Neutrophil (primary cell): ENCODE measurements around the gene HSP90AA1.

Source experiments
- H3K27ac ChIP-seq: fragments of 200-600 bp; sonication (generic); 2 replicates; pipeline ENCODE4 v1.5.1; 2016; ENCODE audit warnings: mild to moderate bottlenecking, moderate library complexity
- H3K27me3 ChIP-seq: fragments of 200-600 bp; sonication (generic); 2 replicates; pipeline ENCODE4 v1.6.0; 2016; ENCODE audit warnings: mild to moderate bottlenecking
- H3K36me3 ChIP-seq: fragments of 200-600 bp; sonication (generic); 2 replicates; pipeline ENCODE4 v1.5.1; 2017
- H3K4me1 ChIP-seq, 2 experiments: fragments of 200-600 bp in 1 of 2; sonication (generic) in 1 of 2; 1 replicate in 1 of 2; 2 replicates in 1 of 2; pipeline versions ENCODE4 v1.5.1 to v1.6.1; 2013 to 2016; ENCODE audit warnings: low read depth in 1 of 2, low read length in 1 of 2, mild to moderate bottlenecking in 1 of 2, moderate library complexity in 1 of 2; ENCODE audit not compliant: control insufficient read depth in 1 of 2, insufficient read depth in 1 of 2
- H3K4me3 ChIP-seq, 2 experiments: fragments of 200-600 bp in 1 of 2; sonication (generic) in 1 of 2; 1 replicate in 1 of 2; 2 replicates in 1 of 2; pipeline ENCODE4 v1.5.1; 2013 to 2016; ENCODE audit warnings: low read depth in 1 of 2, low read length in 1 of 2, mild to moderate bottlenecking in 1 of 2, moderate library complexity in 1 of 2
- H3K9me3 ChIP-seq: fragments of 200-600 bp; sonication (generic); 2 replicates; pipeline ENCODE4 v1.5.1; 2016
- TF ChIP-seq, protein P1 (sequence below): fragments of 200-600 bp; sonication (generic); IDR thresholded peaks from 2 replicates; pipeline ENCODE4 v1.5.1; 2016; ENCODE audit warnings: antibody characterized with exemption

The HSP90AA1 gene

DNA sequence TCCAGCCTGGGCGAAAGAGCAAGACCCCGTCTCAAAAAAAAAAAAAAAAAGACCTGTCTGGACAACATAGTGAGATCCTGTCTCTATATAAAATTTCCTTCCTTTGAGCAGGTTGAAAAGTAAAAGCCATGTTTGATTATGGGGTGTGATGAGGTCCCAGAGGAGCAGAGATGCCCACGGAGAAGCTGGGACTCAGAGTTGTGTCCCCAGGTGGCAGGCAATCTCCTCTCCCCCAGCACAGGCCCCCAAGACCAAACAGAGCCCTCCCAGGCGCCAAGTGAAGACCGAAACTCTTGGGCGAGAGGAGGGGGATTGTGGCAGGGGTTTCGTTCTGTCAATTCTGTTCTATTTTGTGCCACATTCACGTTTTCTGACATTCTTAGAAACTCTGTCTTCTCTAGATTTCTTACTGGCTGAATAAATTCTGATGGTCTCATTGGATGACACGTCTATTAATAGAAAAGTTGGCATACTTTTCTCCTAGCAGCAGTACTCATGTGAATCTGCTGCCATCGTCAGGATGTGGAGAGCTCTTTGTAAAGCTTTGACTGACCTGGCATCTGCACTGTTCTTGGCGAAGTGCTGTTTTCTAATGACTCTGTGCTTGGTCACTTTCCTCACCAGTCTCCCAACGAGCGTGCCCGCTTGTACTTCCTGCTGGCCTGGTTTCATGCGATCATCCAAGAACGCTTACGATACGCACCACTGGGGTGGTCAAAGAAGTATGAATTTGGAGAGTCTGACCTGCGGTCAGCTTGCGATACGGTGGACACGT is 43.4 kb downstream of the HSP90AA1 start:
- TF ChIP-seq, protein P1, sequence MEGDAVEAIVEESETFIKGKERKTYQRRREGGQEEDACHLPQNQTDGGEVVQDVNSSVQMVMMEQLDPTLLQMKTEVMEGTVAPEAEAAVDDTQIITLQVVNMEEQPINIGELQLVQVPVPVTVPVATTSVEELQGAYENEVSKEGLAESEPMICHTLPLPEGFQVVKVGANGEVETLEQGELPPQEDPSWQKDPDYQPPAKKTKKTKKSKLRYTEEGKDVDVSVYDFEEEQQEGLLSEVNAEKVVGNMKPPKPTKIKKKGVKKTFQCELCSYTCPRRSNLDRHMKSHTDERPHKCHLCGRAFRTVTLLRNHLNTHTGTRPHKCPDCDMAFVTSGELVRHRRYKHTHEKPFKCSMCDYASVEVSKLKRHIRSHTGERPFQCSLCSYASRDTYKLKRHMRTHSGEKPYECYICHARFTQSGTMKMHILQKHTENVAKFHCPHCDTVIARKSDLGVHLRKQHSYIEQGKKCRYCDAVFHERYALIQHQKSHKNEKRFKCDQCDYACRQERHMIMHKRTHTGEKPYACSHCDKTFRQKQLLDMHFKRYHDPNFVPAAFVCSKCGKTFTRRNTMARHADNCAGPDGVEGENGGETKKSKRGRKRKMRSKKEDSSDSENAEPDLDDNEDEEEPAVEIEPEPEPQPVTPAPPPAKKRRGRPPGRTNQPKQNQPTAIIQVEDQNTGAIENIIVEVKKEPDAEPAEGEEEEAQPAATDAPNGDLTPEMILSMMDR, result no peak
- no peak overlapping the region for H3K27ac ChIP-seq

DNA sequence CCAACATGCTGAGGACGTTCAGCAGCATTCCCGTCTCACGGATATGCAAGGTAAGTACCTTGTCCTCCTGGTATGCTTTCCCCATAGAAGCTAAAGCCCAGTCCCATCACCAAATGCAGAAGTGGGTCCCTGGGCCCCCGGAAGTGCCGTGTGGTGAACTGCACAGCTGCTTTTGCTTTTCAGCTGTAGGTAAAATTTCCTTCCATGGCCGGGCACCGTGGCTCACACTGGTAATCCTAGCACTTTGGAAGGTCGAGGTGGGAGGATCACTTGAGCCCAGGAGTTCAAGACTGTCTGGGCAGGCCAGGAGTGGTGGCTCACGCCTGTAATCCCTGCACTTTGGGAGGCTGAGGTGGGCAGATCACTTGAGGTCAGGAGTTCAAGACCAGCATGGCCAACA is 44.1 kb downstream of the HSP90AA1 start:
- Histone ChIP-seq H3K36me3 (peaks cover 98% of the 10 kb centered on the region), H3K27ac (no peak overlapping the region), H3K4me1 (no peaks in the 10 kb centered on the region), H3K27me3 (no peaks in the 10 kb centered on the region), H3K4me3 (no peak overlapping the region), H3K9me3 (no peaks in the 10 kb centered on the region)
- TF ChIP-seq, protein P1, result no peak

More for the DNA sequence above, 43.4 kb downstream of the HSP90AA1 start:
- peaks cover 98% of the 10 kb centered on the region for H3K36me3 ChIP-seq
- no peaks in the 10 kb centered on the region for H3K27me3 ChIP-seq
- no peaks in the 10 kb centered on the region for H3K4me1 ChIP-seq
- H3K4me3 ChIP-seq, result no peak overlapping the region
- no peaks in the 10 kb centered on the region for H3K9me3 ChIP-seq

DNA sequence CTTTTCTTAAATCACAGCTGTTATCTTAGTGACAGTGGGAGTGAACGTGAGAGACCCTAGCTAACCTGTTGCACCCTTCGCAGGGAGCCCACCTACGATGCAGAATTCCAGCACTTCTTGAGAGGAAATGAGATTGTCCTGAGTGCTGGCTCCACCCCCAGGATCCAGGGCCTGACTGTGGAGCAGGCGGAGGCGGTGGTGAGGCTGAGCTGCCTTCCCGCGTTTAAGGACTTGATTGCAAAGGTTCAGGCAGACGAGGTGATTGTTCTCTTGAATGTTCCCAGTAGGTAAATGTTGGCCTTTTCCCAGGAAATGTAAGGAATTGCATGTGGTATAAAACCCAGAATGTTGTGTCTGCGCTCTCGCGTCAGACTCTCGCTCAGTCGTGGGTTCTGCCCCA is 46.7 kb downstream of the HSP90AA1 start:
- Histone ChIP-seq H3K36me3 (peaks cover 100% of the 10 kb centered on the region), H3K4me1 (no peaks in the 10 kb centered on the region), H3K9me3 (no peaks in the 10 kb centered on the region), H3K27ac (no peak overlapping the region), H3K27me3 (no peaks in the 10 kb centered on the region), H3K4me3 (no peak overlapping the region)
- TF ChIP-seq, protein P1, result no peak

DNA sequence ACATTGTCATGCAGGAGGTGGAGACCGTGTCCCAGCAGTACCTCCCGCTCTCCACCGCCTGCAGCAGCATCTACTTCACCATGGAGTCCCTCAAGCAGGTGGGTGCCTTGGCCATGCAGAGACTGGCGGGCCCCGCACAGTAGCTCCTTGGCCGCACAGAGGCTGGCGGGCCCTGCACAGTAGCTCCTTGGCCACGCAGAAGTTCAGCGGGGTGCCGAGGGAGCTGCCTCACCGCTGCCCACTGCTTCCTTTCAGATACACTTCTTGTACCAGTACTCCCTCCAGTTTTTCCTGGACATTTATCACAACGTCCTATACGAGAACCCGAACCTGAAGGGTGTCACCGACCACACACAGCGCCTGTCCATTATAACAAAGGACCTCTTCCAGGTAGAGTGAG is 47.7 kb downstream of the HSP90AA1 start:
- no peaks in the 10 kb centered on the region for H3K27me3 ChIP-seq
- H3K36me3 ChIP-seq, result peaks cover 100% of the 10 kb centered on the region
- no peak overlapping the region for H3K27ac ChIP-seq
- H3K9me3 ChIP-seq, result no peaks in the 10 kb centered on the region
- H3K4me1 ChIP-seq, result no peaks in the 10 kb centered on the region
- TF ChIP-seq, protein P1, result no peak
- no peak overlapping the region for H3K4me3 ChIP-seq

- Histone ChIP-seq H3K4me3 (no peak overlapping the region), H3K9me3 (no peaks in the 10 kb centered on the region), H3K27ac (no peak overlapping the region), H3K27me3 (no peaks in the 10 kb centered on the region), H3K36me3 (peaks cover 100% of the 10 kb centered on the region), H3K4me1 (no peaks in the 10 kb centered on the region)
- TF ChIP-seq, protein P1, result no peak
Observed at GRCh38 chr14:102037686-102038085, 49.2 kb downstream of the HSP90AA1 start.
